GM21717 (cell line): ENCODE measurements around the gene CSKMT.
"Not testable (repeated sequence)": the region's sequence is repeated elsewhere in the genome, so short reads cannot be mapped to it uniquely, and the experiment has no call there.

ENCODE experiments used
- ATAC-seq: cut with Tn5 transposase; IDR thresholded peaks from one replicate; pipeline ENCODE4 v1.9.1; 2021; ENCODE audit warnings: mild to moderate bottlenecking, moderate library complexity; ENCODE audit not compliant: unreplicated experiment

The CSKMT gene

DNA sequence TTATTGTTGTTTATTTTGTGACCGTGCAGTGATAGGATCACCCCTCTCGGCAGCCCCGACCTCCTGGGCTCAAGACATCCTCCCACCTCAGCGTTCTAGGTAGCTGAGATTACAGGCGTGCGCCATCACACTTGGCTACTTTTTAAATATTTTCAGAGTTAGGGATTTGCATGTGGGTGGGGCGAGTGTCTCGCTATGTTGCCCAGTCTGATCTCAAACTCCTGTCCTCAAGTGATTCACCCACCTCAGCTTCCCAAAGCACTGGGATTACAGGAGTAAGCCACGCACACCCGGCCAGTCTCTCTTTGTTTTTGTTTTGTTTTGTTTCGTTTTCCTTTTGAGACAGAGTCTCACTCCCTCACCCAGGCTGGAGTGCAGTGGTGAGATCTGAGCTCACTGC is 10.8 kb upstream of the CSKMT start:
- ATAC-seq = no peak

GRCh38 chr11:62656796-62657429 is 8.2 kb upstream of the CSKMT start:
- ATAC-seq = no peak

DNA sequence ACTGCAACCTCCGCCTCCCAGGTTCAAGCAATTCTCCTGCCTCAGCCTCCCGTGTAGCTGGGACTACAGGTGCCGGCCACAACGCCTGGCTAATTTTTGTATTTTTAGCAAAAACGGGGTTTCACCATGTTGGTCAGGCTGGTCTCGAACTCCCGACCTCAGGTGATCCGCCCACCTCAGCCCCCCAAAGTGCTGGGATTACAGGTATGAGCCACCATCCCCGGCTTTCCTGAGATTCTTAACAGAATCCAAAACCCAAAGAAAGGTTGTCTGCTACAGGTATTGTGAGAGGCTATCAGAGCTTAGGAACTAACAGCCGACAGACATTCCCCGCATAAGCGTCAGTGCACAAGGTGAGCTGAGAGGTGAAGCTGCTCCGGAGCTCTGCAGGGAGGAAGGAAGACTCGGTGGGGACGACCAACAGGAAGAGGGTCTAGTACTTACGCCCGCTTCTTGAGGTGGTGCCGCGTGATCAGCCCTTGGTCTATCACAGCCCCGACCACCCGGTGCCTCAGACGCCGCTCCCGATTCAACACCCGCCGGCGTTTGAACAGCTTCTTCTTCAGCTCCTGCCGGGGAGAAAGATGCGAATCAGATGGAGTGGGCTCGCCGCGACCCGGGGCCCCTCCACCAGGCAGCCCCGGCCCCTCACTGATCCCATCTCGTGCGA is 572 bp upstream of the CSKMT start:
- peak; percentile 25 for ATAC-seq

DNA sequence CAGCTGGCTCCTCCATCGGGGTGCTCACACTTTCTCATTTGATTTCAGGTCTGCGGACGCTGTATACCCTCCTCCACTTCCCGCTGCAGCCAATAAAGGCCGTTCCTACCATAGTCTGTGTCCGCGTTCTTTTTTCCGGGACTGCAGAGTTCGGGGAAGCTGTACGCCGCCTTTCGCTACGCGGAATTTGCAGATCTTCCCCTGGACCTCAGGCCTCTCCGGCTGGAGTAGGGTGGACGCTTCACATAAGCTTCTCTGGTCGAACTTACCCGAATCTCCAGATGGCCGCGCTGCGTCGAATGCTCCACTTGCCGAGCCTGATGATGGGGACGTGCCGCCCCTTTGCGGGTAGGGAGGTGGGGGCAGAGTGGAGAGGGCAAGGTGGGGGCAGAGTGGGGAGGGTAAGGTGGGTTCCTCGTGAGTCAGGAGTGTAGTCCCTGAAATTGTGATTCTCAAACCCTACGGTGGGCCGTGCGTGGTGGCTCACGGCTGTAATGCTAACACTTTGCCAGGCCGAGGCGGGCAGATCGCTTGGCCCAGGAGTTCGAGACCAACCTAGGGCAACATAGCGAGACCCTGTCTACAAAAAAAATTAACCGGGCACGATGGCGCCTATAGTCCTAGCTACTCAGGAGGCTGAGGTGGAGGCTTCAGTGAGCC is 617 bp downstream of the CSKMT start:
- peak; percentile 15 for ATAC-seq

- ATAC-seq = no peak
Measured at GRCh38 chr11:62666259-62666926, 1.3 kb downstream of the CSKMT start.

DNA sequence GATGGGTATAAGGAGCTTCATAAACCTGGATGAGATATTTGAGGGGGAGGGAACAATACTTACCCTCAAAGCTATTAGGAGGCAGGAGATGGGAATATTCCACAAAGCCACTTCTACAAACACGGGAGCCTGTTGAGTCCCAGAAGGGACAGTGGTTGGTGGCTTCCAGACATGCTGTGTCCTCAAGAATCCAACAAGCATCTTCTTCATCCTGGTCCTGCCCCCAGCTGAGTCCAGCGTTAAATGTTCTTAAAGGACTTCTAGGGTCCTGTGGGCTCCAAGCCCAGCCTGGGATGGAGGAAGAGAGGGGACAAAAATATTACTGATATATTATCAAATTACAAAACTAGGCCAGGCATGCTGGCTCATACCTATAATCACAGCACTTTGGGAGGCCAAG is 2.3 kb downstream of the CSKMT start:
- no peak for ATAC-seq

GRCh38 chr11:62669420-62670161 is 4.5 kb downstream of the CSKMT start:
- ATAC-seq = no peak

GRCh38 chr11:62671236-62671607 is 6.1 kb downstream of the CSKMT start:
- ATAC-seq = no peak

DNA sequence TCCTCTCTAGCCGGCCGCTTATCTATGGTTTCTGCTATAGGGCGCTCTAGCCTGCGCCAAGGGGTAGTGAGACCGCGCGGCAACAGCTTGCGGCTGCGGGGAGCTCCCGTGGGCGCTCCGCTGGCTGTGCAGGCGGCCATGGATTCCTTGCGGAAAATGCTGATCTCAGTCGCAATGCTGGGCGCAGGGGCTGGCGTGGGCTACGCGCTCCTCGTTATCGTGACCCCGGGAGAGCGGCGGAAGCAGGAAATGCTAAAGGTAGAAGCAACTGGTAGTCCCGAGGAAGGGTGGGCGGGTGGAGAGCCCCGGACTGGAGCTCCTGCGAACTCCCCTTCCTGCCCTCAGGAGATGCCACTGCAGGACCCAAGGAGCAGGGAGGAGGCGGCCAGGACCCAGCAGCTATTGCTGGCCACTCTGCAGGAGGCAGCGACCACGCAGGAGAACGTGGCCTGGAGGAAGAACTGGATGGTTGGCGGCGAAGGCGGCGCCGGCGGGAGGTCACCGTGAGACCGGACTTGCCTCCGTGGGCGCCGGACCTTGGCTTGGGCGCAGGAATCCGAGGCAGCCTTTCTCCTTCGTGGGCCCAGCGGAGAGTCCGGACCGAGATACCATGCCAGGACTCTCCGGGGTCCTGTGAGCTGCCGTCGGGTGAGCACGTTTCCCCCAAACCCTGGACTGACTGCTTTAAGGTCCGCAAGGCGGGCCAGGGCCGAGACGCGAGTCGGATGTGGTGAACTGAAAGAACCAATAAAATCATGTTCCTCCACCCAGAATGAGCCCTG is 6.7 kb downstream of the CSKMT start, which contains the start of the genes LBHD1 and UQCC3:
Gene LBHD1 (minus strand): TSS at position 660 of the 782 bp plus-strand sequence. CDS start 2,236 bp downstream, outside the sequence.
Gene UQCC3 (plus strand): TSS at position 66 of the 782 bp plus-strand sequence. CDS start 73 bp downstream, at position 139.
- peak; percentile 47 for ATAC-seq

- no peak for ATAC-seq
Measured at GRCh38 chr11:62673196-62673525, 8.0 kb downstream of the CSKMT start.

DNA sequence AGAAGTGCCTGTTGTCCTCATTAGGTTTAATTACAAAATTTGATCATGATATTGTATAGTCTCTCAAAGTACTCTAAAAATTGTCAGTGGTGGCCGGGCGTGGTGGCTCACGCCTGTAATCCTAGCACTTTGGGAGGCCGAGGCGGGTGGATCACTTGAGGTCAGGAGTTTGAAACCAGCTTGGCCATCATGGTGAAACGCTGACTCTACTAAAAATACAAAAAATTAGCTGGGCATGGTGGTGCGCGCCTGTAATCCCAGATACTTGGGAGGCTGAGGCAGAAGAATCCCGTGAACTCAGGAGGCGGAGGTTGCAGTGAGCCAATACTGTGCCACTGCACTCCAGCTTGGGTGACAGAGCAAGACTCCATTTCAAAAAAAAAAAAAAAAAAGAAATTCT is 10.3 kb downstream of the CSKMT start:
- not testable (repeated sequence) for ATAC-seq

DNA sequence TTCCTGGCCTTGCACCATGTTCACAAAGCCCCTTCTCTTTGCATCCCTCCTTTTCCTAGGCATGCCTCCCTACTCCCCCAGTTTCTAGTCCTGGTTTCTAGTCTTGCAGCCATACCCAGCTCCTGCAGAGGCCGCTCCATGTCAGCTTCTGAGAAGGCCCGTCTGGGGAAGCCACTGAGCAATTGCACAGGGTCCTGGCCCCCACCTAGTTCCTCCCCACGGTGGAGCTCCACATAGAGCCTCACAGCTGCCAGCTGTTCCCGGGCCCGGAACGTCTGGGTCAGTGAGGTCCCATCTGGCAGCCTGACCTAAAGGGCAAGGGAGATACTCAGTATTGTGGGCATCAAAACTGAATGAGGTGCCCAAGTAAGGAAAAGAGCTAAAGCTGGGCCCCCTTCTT is 11.6 kb downstream of the CSKMT start:
- no peak for ATAC-seq

GRCh38 chr11:62677156-62677555 is 12.0 kb downstream of the CSKMT start:
- ATAC-seq = no peak

DNA sequence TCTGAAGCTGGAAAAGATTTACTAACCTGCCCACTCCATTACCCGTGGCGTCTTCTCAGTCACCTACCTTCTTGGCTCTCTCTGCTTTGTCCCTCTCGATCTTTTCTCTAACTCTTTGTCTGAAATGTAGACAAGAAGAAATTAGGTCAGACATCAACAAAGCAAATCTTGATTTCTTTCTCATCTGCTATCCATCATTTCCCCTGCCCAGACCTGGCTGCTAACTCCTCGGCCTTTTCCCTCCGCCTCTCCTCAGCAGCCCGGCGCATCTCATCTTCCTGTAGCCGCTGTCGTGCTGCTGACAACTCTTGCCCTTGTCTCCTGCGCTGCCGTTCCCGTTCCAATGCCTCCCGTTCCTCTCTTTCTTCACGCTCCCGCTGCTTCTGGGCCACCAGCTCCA is 12.6 kb downstream of the CSKMT start:
- no peak for ATAC-seq

DNA sequence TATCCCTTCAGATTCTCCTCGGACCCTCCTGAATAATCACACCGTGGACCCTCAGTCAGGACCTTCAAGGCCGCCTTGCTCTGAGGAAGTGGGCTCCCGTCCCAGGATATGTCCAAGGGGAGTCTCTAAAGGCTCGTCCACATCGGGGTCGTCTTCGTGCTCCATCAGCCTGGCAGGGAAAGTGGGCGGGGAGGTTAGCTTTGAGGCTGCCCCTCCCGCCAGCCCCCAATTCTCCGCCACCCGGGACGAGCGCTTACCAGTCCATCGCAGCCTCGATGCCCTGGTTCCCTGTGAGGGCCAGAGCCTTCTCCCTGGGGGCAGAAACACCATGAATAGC is 13.3 kb downstream of the CSKMT start:
- peak; percentile 11 for ATAC-seq

GRCh38 chr11:62678770-62679696 is 13.9 kb downstream of the CSKMT start, which contains the start of gene UBXN1:
UBXN1 (minus strand) TSS chr11:62679073; CDS start chr11:62678923, 150 bp downstream.
- peak; percentile 54 for ATAC-seq

GRCh38 chr11:62680825-62681240 is 15.7 kb downstream of the CSKMT start:
- ATAC-seq = no peak

DNA sequence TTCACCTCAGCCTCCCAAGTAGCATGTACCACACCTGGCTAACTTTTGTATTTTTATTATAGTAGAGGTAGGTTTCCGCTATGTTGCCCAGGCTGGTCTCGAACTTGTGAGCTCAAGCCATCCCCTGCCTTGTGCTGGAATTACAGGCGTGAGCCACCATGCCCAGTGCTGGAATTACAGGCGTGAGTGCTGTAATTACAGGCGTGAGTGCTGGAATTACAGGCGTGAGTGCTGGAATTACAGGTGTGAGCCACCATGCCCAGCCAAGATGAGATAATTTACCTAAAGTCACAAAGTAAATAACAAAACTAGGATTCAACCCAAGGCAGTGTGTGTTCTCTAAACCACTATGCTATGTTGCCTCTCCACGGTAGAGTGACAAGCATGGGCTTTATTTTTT is 17.4 kb downstream of the CSKMT start:
- no peak for ATAC-seq
